Tibial nerve (tissue), 4 donors: ENCODE measurements around the gene TPD52L1. TPM values are rescaled to one million over a fixed set of nuclear protein-coding genes. Genes with fewer than 3 reads are reported as not detected.

Source experiments
- DNase-seq, 2 donors: peaks; one replicate each; pipeline ENCODE4 v3.0.0-alpha.2; 2019; ENCODE audit warnings: low spot score in 2 of 2
- H3K27ac ChIP-seq, 4 donors: fragments of 200-600 bp; sonication (generic) in 3 of 4; one replicate each; pipeline ENCODE4 v1.5.1; 2017 to 2019; ENCODE audit warnings: mild to moderate bottlenecking in 1 of 4
- H3K27me3 ChIP-seq, 2 donors: fragments of 200-600 bp; sonication (generic) in 1 of 2; one replicate each; pipeline versions ENCODE4 v1.5.1 to v1.6.0; 2017 to 2019
- H3K36me3 ChIP-seq, 3 donors: fragments of 200-600 bp; sonication (generic); one replicate each; pipeline ENCODE4 v1.5.1; 2018 to 2019
- H3K4me1 ChIP-seq, 4 donors: fragments of 200-600 bp; sonication (generic) in 3 of 4; one replicate each; pipeline ENCODE4 v1.5.1; 2017 to 2019
- H3K4me3 ChIP-seq, 4 donors: fragments of 200-600 bp; sonication (generic) in 3 of 4; one replicate each; pipeline ENCODE4 v1.5.1; 2017 to 2019; ENCODE audit warnings: mild to moderate bottlenecking in 1 of 4, moderate library complexity in 1 of 4
- H3K9me3 ChIP-seq, 4 donors: fragments of 200-600 bp; sonication (generic) in 3 of 4; one replicate each; pipeline ENCODE4 v1.5.1; 2017 to 2019
- CTCF ChIP-seq, 5 experiments: fragments of 200-600 bp in 3 of 5; fragments of 450-650 bp in 2 of 5; sonication (generic) in 3 of 5; IDR thresholded peaks; one replicate each; pipeline ENCODE4 v1.5.1; 2016 to 2019; ENCODE audit warnings: antibody characterized with exemption in 5 of 5, mild to moderate bottlenecking in 3 of 5, moderate library complexity in 2 of 5
- EP300 ChIP-seq, 2 donors: sonication (generic); formaldehyde crosslinking; IDR thresholded peaks; one replicate each; pipeline ENCODE4 v1.6.1; 2017; ENCODE audit warnings: antibody characterized with exemption in 2 of 2, mild to moderate bottlenecking in 1 of 2
- POLR2A ChIP-seq, 2 donors: fragments of 450-650 bp; IDR thresholded peaks; one replicate each; pipeline ENCODE4 v1.6.1; 2017; ENCODE audit warnings: antibody characterized with exemption in 2 of 2, mild to moderate bottlenecking in 2 of 2, moderate library complexity in 2 of 2
- WGBS, 2 donors: methylation state at CpG; one replicate each; pipeline ENCODE4 v1.1.5; 2018; 5-methylcytosine and 5-hydroxymethylcytosine counted together
- total RNA-seq, 4 donors: library from RNA; depleted of rRNA; stranded (reverse); fragments of >200 nt; gene quantifications; one replicate each; pipeline ENCODE4 v1.1.0, GENCODE V29; 2016

TPD52L1 gene
- total RNA-seq, 4 donors from 2014 or later: 28.8 to 55.0 (median 45.6) TPM

GRCh38 chr6:125287718-125288117 is 134.1 kb downstream of the TPD52L1 start:
- Histone ChIP-seq H3K27me3 (no peaks in the 10 kb centered on the region), H3K36me3 (peaks cover 0 to 86% (median 5%) of the 10 kb centered on the region in 3 donors), H3K27ac (no peak overlapping the region), H3K4me1 (no peaks in the 10 kb centered on the region), H3K4me3 (no peak overlapping the region), H3K9me3 (peaks cover 0 to 36% (median 6%) of the 10 kb centered on the region in 4 donors)
- DNase-seq: no peak
- TF ChIP-seq EP300 (IDR thresholded peaks at IDR 0.05) (no peak), POLR2A (IDR thresholded peaks at IDR 0.05) (no peak), CTCF (IDR thresholded peaks at IDR 0.05) (no peak)
- 93 to 94% methylated on average over 9 of the region's 9 CpGs for WGBS, 2 donors

DNA sequence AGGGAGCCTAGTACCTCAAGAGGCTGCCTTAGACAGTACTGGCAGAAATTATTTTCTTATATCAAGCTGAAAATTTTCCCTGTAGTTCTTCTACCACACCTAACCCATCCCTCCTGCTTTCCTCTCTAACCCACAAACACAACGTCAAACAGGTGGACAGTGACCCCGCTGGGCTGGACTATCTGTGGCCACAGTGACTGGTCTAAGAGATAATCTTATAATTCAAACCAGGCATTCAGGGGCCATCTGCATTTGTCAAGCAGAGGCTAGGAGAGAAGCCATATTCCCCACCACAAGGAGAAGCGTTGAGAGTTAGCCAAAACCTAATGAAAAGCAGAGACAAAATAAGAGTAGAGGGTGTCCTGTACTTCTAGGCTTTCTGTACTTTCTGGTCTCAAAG is 140.0 kb downstream of the TPD52L1 start:
- WGBS, 2 donors: 85 to 92% methylated on average over 3 of the region's 3 CpGs
- H3K36me3 ChIP-seq: peaks cover 0 to 79% (median 0%) of the 10 kb centered on the region in 3 donors
- no peak overlapping the region for H3K4me3 ChIP-seq
- H3K27ac ChIP-seq: no peak overlapping the region
- no peaks in the 10 kb centered on the region for H3K27me3 ChIP-seq
- TF ChIP-seq CTCF (IDR thresholded peaks at IDR 0.05): no peak
- H3K4me1 ChIP-seq: peaks cover 0 to 25% (median 0%) of the 10 kb centered on the region in 4 donors
- H3K9me3 ChIP-seq: no peaks in the 10 kb centered on the region
- no peak for DNase-seq

DNA sequence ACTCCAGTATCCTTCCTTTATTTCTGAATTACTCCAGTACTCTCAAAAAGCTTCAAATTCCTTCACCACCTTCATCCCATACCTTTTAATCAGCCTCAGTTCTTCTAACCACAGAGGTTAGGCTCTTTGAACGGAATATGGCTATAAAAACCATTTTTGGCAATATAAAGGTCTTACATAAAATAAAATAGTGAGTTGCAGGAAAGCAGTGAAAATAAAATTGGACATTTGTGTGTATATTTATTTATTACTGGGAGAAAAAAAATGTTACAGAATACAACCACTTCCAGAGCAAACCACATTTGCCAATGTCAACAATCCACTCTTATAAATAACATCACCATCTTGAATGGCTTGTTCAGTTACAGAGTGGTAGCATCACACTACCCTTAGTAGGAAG is 140.5 kb downstream of the TPD52L1 start:
- peaks cover 0 to 84% (median 0%) of the 10 kb centered on the region in 3 donors for H3K36me3 ChIP-seq
- no peaks in the 10 kb centered on the region for H3K9me3 ChIP-seq
- no peak overlapping the region for H3K4me3 ChIP-seq
- DNase-seq: no peak
- WGBS, 2 donors: 64 to 74% methylated on average over 1 of the region's 1 CpG
- TF ChIP-seq CTCF (IDR thresholded peaks at IDR 0.05) (no peak), POLR2A (IDR thresholded peaks at IDR 0.05) (no peak), EP300 (IDR thresholded peaks at IDR 0.05) (no peak)
- H3K4me1 ChIP-seq: peaks cover 0 to 28% (median 0%) of the 10 kb centered on the region in 4 donors
- no peak overlapping the region for H3K27ac ChIP-seq
- no peaks in the 10 kb centered on the region for H3K27me3 ChIP-seq

- peaks cover 0 to 85% (median 0%) of the 10 kb centered on the region in 3 donors for H3K36me3 ChIP-seq
- H3K4me3 ChIP-seq: no peak overlapping the region
- TF ChIP-seq EP300 (IDR thresholded peaks at IDR 0.05) (no peak), CTCF (IDR thresholded peaks at IDR 0.05) (no peak), POLR2A (IDR thresholded peaks at IDR 0.05) (no peak)
- no peak overlapping the region for H3K27ac ChIP-seq
- no peaks in the 10 kb centered on the region for H3K27me3 ChIP-seq
- no peaks in the 10 kb centered on the region for H3K9me3 ChIP-seq
- H3K4me1 ChIP-seq: peaks cover 0 to 37% (median 2%) of the 10 kb centered on the region in 4 donors
- 55 to 56% methylated on average over 3 of the region's 3 CpGs for WGBS, 2 donors
- DNase-seq: no peak
Measured at GRCh38 chr6:125294925-125295324, 141.4 kb downstream of the TPD52L1 start.

- peaks cover 0 to 49% (median 8%) of the 10 kb centered on the region in 4 donors for H3K4me1 ChIP-seq
- no peak for DNase-seq
- H3K27ac ChIP-seq: no peak overlapping the region
- no peak overlapping the region for H3K4me3 ChIP-seq
- TF ChIP-seq EP300 (IDR thresholded peaks at IDR 0.05) (no peak), POLR2A (IDR thresholded peaks at IDR 0.05) (no peak)
- H3K36me3 ChIP-seq: peaks cover 0 to 74% (median 0%) of the 10 kb centered on the region in 3 donors
- WGBS, 2 donors: 92 to 100% methylated on average over 1 of the region's 1 CpG
- H3K9me3 ChIP-seq: no peaks in the 10 kb centered on the region
- H3K27me3 ChIP-seq: no peaks in the 10 kb centered on the region
Measured at GRCh38 chr6:125296471-125296870, 142.9 kb downstream of the TPD52L1 start.

- Histone ChIP-seq H3K27me3 (no peaks in the 10 kb centered on the region), H3K27ac (no peak overlapping the region), H3K4me3 (no peak overlapping the region), H3K9me3 (no peaks in the 10 kb centered on the region), H3K36me3 (peaks cover 0 to 52% (median 0%) of the 10 kb centered on the region in 3 donors), H3K4me1 (peaks cover 0 to 45% (median 8%) of the 10 kb centered on the region in 4 donors)
- 95 to 99% methylated on average over 3 of the region's 3 CpGs for WGBS, 2 donors
- DNase-seq: no peak
- TF ChIP-seq EP300 (IDR thresholded peaks at IDR 0.05) (no peak), CTCF (IDR thresholded peaks at IDR 0.05) (no peak), POLR2A (IDR thresholded peaks at IDR 0.05) (no peak)
Measured at GRCh38 chr6:125299257-125299656, 145.7 kb downstream of the TPD52L1 start.
